Loucy (cell line): ENCODE measurements around the gene CSF1R.

Experiments used
- EZH2phosphoT487 ChIP-seq: fragments of 200-600 bp; IDR thresholded peaks from 2 replicates; pipeline ENCODE4 v1.6.1; 2018; ENCODE audit warnings: antibody characterized with exemption, mild to moderate bottlenecking, moderate library complexity, borderline replicate concordance
- TF ChIP-seq, protein P1 (sequence below): fragments of 200-600 bp; sonication (generic); conservative IDR thresholded peaks from 2 replicates; pipeline ENCODE4 v1.5.1; 2014; ENCODE audit warnings: mild to moderate bottlenecking, antibody characterized with exemption, low read length

DNA sequence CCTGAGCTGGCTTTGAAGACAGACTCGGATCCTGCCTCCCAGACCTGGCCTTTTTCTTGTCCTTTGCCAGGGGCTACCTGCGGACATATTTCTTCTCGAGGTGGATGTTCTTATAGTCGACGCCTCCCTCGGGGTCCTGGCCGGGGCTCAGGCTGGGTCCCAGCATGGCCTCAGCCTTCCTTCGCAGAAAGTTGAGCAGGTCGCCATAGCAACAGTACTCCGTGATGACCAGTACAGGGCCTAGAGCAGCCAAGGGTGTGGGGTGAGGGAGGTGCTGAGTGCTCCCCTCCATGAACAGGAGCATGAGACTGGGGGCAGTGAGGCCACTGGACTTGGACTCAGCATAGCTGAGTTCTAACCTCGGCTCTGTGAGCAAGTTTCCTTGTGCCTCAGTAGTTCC, 26.7 kb downstream of the CSF1R start:
- TF ChIP-seq, protein P1, sequence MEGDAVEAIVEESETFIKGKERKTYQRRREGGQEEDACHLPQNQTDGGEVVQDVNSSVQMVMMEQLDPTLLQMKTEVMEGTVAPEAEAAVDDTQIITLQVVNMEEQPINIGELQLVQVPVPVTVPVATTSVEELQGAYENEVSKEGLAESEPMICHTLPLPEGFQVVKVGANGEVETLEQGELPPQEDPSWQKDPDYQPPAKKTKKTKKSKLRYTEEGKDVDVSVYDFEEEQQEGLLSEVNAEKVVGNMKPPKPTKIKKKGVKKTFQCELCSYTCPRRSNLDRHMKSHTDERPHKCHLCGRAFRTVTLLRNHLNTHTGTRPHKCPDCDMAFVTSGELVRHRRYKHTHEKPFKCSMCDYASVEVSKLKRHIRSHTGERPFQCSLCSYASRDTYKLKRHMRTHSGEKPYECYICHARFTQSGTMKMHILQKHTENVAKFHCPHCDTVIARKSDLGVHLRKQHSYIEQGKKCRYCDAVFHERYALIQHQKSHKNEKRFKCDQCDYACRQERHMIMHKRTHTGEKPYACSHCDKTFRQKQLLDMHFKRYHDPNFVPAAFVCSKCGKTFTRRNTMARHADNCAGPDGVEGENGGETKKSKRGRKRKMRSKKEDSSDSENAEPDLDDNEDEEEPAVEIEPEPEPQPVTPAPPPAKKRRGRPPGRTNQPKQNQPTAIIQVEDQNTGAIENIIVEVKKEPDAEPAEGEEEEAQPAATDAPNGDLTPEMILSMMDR, result no peak
- TF ChIP-seq EZH2phosphoT487, result no peak
